DMS 273 treated with DMSO at 0.1 percent for 48 hours (cell line): ENCODE results near the gene LAG3.
A peak's percentile ranks its signal among the peaks of the same experiment; 100 is the strongest.
"Not testable (repeated sequence)": the region's sequence is repeated elsewhere in the genome, so short reads cannot be mapped to it uniquely, and the experiment has no call there.

Experiments
- DNase-seq: peaks from one replicate; lab custom pipeline; 2025; lab: John Stamatoyannopoulos, UW

The LAG3 gene

GRCh38 chr12:6772331-6772695 is at the start of gene LAG3:
TSS of gene LAG3 (plus strand) at chr12:6772520. CDS start at chr12:6772853, 333 bp downstream.
- no peak for DNase-seq

- DNase-seq, result no peak
These were observed 49.5 kb upstream of the LAG3 start for GRCh38 chr12:6722863-6723262.

GRCh38 chr12:6723607-6724408 is 48.5 kb upstream of the LAG3 start, which contains the start of gene COPS7A:
TSS of gene COPS7A (plus strand) at chr12:6724046. CDS start at chr12:6724657, 611 bp downstream.
- DNase-seq, result peak; percentile 93

- no peak for DNase-seq
These were observed 47.9 kb upstream of the LAG3 start for GRCh38 chr12:6724409-6724797.

GRCh38 chr12:6725350-6725749 is 47.0 kb upstream of the LAG3 start:
- DNase-seq, result no peak

- DNase-seq, result no peak
These were observed 43.1 kb upstream of the LAG3 start for GRCh38 chr12:6729186-6729585.

- DNase-seq, result no peak
These were observed 42.2 kb upstream of the LAG3 start for GRCh38 chr12:6730169-6730568.

GRCh38 chr12:6734506-6735387 is 37.6 kb upstream of the LAG3 start:
- DNase-seq, result no peak

- DNase-seq, result peak; percentile 12
These were observed 36.7 kb upstream of the LAG3 start for GRCh38 chr12:6735448-6736191.

GRCh38 chr12:6736754-6737153 is 35.6 kb upstream of the LAG3 start:
- DNase-seq, result no peak

- not testable (repeated sequence) for DNase-seq
These were observed 30.2 kb upstream of the LAG3 start for GRCh38 chr12:6742080-6742479.

- no peak for DNase-seq
These were observed 29.5 kb upstream of the LAG3 start for GRCh38 chr12:6742834-6743233.

- not testable (repeated sequence) for DNase-seq
These were observed 29.0 kb upstream of the LAG3 start for GRCh38 chr12:6743300-6743699.

- DNase-seq, result no peak
These were observed 26.4 kb upstream of the LAG3 start for GRCh38 chr12:6745741-6746525.

GRCh38 chr12:6747216-6747615 is 25.1 kb upstream of the LAG3 start:
- DNase-seq, result no peak

GRCh38 chr12:6748761-6749160 is 23.6 kb upstream of the LAG3 start:
- DNase-seq, result no peak

- DNase-seq, result no peak
These were observed 21.8 kb upstream of the LAG3 start for GRCh38 chr12:6750506-6750905.

- no peak for DNase-seq
These were observed 20.6 kb upstream of the LAG3 start for GRCh38 chr12:6751767-6752166.

- DNase-seq, result no peak
These were observed 20.0 kb upstream of the LAG3 start for GRCh38 chr12:6752167-6752920.

- peak; percentile 90 for DNase-seq
These were observed 19.2 kb upstream of the LAG3 start, which contains the start of gene MLF2 for GRCh38 chr12:6752921-6753771. TSS of gene MLF2 (minus strand) at chr12:6753141. CDS start at chr12:6752334, 807 bp downstream.
